GM04503 (cell line): ENCODE measurements around the gene WWTR1.

Source experiments
- DNase-seq: peaks from one replicate; pipeline ENCODE4 v3.0.0-alpha.2; 2012; ENCODE audit warnings: low read depth

Gene WWTR1

GRCh38 chr3:149470381-149470780, 187.4 kb downstream of the WWTR1 start:
- no peak for DNase-seq

- no peak for DNase-seq
These were observed 189.2 kb downstream of the WWTR1 start for GRCh38 chr3:149468504-149469212.
